ENCODE data around the gene PPP1CA. TPM values are rescaled to one million over a fixed set of nuclear protein-coding genes. Genes with fewer than 3 reads are reported as not detected.
A peak's percentile ranks its signal among the peaks of the same experiment; 100 is the strongest.

The PPP1CA gene
- total and polyA plus RNA-seq, 8 donors: 108 to 173 (median 140) TPM

DNA sequence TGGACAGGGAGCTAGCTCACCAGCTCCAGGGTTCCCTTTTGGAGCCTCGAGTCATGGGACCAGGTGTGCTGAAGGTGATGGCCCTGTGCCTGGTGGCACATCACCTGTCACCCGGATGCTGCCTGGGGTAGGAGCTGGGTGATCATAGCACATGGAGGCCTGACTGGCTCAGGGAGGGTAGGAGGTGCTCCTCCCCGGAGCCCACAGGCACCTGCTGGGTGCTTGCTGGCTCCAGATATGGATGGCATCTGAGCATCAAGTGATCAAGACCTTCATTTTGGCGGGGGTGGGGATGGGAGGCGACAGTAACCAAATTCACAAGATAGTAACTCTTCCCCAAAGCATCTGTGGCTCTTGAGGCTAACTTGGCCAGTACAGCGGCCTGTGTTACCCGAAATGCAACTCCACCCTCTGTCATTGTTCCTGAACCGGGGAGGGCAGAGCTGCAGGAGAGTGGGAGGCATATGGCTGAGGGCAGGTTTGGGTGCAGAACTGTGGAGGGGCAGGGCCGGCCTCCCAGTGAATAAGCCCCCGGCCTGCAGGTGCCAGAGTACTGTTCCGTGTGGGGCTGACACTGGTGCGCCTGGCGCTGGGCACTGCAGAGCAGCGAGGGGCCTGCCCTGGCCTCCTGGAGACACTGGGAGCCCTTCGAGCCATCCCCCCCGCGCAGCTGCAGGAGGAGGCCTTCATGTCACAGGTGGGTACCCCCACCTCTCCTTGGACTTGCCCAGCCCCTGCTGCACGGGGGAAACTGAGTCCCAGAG, 7.0 kb upstream of the PPP1CA start:
- Histone ChIP-seq H3K9me3 (no peaks in the 10 kb centered on the region), H3K4me3 (no peak overlapping the region), H3K36me3 (no peaks in the 10 kb centered on the region), H3K27me3 (peaks cover 0 to 20% of the 10 kb centered on the region in 2 donors), H3K4me1 (peaks cover 0 to 61% of the 10 kb centered on the region in 2 donors), H3K27ac (peak overlapping the region in 1 of 2 donors; percentile 53)
- ATAC-seq (no peak), DNase-seq (no peak)
- intact Hi-C loops (cut with DNase I): no loop called here
- TF ChIP-seq, protein P1, sequence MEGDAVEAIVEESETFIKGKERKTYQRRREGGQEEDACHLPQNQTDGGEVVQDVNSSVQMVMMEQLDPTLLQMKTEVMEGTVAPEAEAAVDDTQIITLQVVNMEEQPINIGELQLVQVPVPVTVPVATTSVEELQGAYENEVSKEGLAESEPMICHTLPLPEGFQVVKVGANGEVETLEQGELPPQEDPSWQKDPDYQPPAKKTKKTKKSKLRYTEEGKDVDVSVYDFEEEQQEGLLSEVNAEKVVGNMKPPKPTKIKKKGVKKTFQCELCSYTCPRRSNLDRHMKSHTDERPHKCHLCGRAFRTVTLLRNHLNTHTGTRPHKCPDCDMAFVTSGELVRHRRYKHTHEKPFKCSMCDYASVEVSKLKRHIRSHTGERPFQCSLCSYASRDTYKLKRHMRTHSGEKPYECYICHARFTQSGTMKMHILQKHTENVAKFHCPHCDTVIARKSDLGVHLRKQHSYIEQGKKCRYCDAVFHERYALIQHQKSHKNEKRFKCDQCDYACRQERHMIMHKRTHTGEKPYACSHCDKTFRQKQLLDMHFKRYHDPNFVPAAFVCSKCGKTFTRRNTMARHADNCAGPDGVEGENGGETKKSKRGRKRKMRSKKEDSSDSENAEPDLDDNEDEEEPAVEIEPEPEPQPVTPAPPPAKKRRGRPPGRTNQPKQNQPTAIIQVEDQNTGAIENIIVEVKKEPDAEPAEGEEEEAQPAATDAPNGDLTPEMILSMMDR (IDR thresholded peaks at IDR 0.05): no peak

DNA sequence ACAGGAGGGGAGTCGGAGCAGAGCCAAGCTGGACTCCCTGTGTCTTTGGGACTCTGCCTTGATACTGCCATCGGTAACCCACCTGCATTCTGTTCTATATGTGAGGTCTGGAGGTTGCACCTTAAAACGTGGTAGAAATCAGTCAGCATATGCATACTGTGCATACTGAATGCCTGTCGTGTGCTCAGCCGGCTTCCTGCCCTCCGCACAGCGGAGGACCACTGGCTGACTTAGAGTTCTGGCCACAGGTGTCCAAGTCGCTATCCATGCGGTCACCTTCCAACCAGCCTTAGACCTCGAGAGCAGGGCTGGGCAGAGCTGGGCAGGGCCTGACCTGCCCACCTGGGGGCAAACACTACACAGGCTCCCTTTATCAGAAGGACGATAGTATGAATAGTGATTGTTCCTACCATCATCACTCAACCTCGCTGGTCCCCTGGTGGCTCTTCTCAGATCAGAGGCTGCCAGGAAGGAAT, 6.1 kb upstream of the PPP1CA start:
- TF ChIP-seq, protein P1 (IDR thresholded peaks at IDR 0.05): no peak
- H3K27ac ChIP-seq: peak overlapping the region in 1 of 2 donors; percentile 53
- ATAC-seq: no peak
- no peaks in the 10 kb centered on the region for H3K36me3 ChIP-seq
- no peak for DNase-seq
- no peak overlapping the region for H3K4me3 ChIP-seq
- intact Hi-C loops (cut with DNase I): no loop called here
- H3K27me3 ChIP-seq: peaks cover 0 to 20% of the 10 kb centered on the region in 2 donors
- H3K4me1 ChIP-seq: peaks cover 0 to 70% of the 10 kb centered on the region in 2 donors
- H3K9me3 ChIP-seq: no peaks in the 10 kb centered on the region

DNA sequence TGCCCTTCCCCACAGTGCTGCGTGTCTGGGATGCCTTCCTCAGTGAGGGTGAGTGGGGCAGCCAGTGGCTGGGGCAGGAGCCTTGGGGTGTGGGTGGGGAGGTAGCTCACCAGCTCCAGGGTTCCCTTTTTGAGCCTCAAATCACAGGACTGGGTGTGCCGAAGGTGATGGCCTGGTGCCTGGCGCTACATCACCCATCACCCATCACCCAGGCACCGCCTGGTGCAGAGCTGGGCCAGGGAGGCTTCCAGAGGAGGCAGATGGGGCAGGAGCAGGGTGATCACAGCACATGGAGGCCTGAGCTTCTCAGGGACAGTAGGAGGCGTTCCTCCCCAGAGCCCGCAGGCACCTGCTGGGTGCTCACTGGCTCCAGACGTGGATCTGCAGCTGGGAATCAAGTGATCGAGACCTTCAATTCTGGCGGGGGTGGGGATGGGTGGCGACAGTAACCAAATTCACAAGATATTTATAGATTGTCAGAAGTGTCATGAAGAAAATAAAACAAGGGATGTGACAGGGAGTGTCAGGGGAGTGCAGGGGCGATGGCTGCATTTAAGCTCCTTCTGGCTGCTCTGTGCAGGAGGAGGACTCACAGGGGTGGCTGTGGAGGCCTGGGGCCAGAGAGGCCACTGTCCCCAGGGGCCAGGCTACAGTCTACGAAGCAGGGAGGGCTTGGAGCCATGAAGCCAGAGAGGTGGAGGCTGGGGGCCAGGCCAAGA, 5.5 kb upstream of the PPP1CA start:
- peak overlapping the region in 1 of 2 donors; percentile 53 for H3K27ac ChIP-seq
- H3K4me3 ChIP-seq: no peak overlapping the region
- no peak for ATAC-seq
- peaks cover 0 to 76% of the 10 kb centered on the region in 2 donors for H3K4me1 ChIP-seq
- TF ChIP-seq, protein P1 (IDR thresholded peaks at IDR 0.05): no peak
- no peak for DNase-seq
- intact Hi-C loops (cut with DNase I): no loop called here
- H3K27me3 ChIP-seq: peaks cover 0 to 20% of the 10 kb centered on the region in 2 donors
- no peaks in the 10 kb centered on the region for H3K9me3 ChIP-seq
- no peaks in the 10 kb centered on the region for H3K36me3 ChIP-seq

DNA sequence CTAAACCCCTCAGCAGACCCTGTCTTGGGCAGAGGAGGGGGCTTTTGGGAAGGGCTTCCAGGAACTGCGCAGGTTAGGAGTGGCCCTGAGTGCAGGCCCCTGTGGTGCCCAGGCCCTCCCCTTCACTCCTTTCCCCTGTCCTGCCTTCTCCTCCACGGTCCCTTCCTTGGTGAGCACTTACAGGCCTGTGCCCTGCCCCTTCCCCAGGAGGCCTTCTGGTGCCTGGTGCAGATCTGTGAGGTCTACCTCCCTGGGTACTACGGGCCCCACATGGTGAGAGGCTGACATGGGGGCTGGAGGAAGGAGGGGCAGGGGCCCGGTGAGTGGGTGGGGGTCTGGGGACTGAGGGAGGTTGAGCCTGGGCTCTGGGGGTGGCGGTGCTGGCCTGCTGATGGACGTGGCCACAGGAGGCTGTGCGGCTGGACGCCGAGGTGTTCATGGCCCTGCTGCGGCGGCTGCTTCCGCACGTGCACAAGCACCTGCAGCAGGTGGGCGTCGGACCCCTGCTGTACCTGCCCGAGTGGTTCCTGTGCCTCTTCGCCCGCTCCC, 4.8 kb upstream of the PPP1CA start:
- no peaks in the 10 kb centered on the region for H3K36me3 ChIP-seq
- H3K4me1 ChIP-seq: peaks cover 0 to 78% of the 10 kb centered on the region in 2 donors
- H3K27ac ChIP-seq: peak overlapping the region in 1 of 2 donors; percentile 53
- H3K4me3 ChIP-seq: no peak overlapping the region
- DNase-seq (no peak), ATAC-seq (no peak)
- TF ChIP-seq, protein P1 (IDR thresholded peaks at IDR 0.05): no peak
- H3K9me3 ChIP-seq: no peaks in the 10 kb centered on the region
- peaks cover 0 to 20% of the 10 kb centered on the region in 2 donors for H3K27me3 ChIP-seq
- intact Hi-C loops (cut with DNase I): no loop called here

Measured in left lung (tissue), 10 donors.